H9 (cell line): Measurements from ENCODE around the gene KCNJ12. TPM values are rescaled to one million over a fixed set of nuclear protein-coding genes. Genes with fewer than 3 reads are reported as not detected.

ENCODE experiments used
- DNase-seq: peaks from one replicate; pipeline ENCODE4 v3.0.0-alpha.2; 2017
- H2AFZ ChIP-seq: one replicate; pipeline ENCODE4 v1.6.1; 2013; ENCODE audit warnings: mild to moderate bottlenecking, low read length, control low read depth, moderate library complexity
- H2AK5ac ChIP-seq: 2 replicates; pipeline ENCODE4 v1.6.1; 2013; ENCODE audit warnings: low read length, control low read depth, mixed read lengths; ENCODE audit not compliant: insufficient read length
- H2BK120ac ChIP-seq: one replicate; pipeline ENCODE4 v1.6.1; 2013; ENCODE audit warnings: low read depth, mild to moderate bottlenecking, low read length, control low read depth, inconsistent platforms; ENCODE audit not compliant: poor library complexity, severe bottlenecking
- H2BK12ac ChIP-seq: 2 replicates; pipeline ENCODE4 v1.6.1; 2013; ENCODE audit warnings: low read length, control low read depth, mixed read lengths, low read depth; ENCODE audit not compliant: insufficient read length
- H2BK15ac ChIP-seq: 2 replicates; pipeline ENCODE4 v1.6.1; 2013; ENCODE audit warnings: low read depth, low read length, control low read depth
- H2BK20ac ChIP-seq: one replicate; pipeline ENCODE4 v1.6.1; 2013; ENCODE audit warnings: low read depth, mild to moderate bottlenecking, low read length, control low read depth, inconsistent platforms; ENCODE audit not compliant: poor library complexity, severe bottlenecking
- H2BK5ac ChIP-seq: 2 replicates; pipeline ENCODE4 v1.6.1; 2013; ENCODE audit warnings: low read length, control low read depth, mixed read lengths; ENCODE audit not compliant: insufficient read length
- H3K14ac ChIP-seq: 2 replicates; pipeline ENCODE4 v1.6.1; 2013; ENCODE audit warnings: low read length, control low read depth; ENCODE audit not compliant: insufficient read depth
- H3K18ac ChIP-seq: 2 replicates; pipeline ENCODE4 v1.6.1; 2013; ENCODE audit warnings: low read depth, mild to moderate bottlenecking, mixed read lengths, low read length, control low read depth; ENCODE audit not compliant: insufficient read length
- H3K23ac ChIP-seq: 2 replicates; pipeline ENCODE4 v1.6.1; 2013; ENCODE audit warnings: low read length, control low read depth, mixed read lengths, low read depth; ENCODE audit not compliant: insufficient read length
- H3K23me2 ChIP-seq: 2 replicates; pipeline ENCODE4 v1.6.1; 2013; ENCODE audit warnings: low read depth, mild to moderate bottlenecking, mixed read lengths, low read length, control low read depth; ENCODE audit not compliant: insufficient read length, poor library complexity, severe bottlenecking
- H3K27ac ChIP-seq: 2 replicates; pipeline ENCODE4 v1.5.1; 2013; ENCODE audit warnings: low read length, control low read depth, mixed read lengths, low read depth; ENCODE audit not compliant: insufficient read length
- H3K27me3 ChIP-seq: 2 replicates; pipeline ENCODE4 v1.6.1; 2013; ENCODE audit warnings: low read length, control low read depth, inconsistent platforms; ENCODE audit not compliant: insufficient read depth
- H3K4ac ChIP-seq: 2 replicates; pipeline ENCODE4 v1.6.1; 2013; ENCODE audit warnings: low read depth, mild to moderate bottlenecking, control low read depth, inconsistent platforms, low read length, moderate library complexity
- H3K4me1 ChIP-seq: 2 replicates; pipeline ENCODE4 v1.6.1; 2013; ENCODE audit warnings: low read length, control low read depth, inconsistent platforms; ENCODE audit not compliant: insufficient read depth
- H3K4me2 ChIP-seq: 2 replicates; pipeline ENCODE4 v1.6.1; 2013; ENCODE audit warnings: low read length, control low read depth, mixed read lengths; ENCODE audit not compliant: insufficient read length, insufficient read depth
- H3K56ac ChIP-seq: 2 replicates; pipeline ENCODE4 v1.6.1; 2013; ENCODE audit warnings: low read depth, mild to moderate bottlenecking, mixed read lengths, low read length, control low read depth; ENCODE audit not compliant: insufficient read length
- H3K79me1 ChIP-seq: 2 replicates; pipeline ENCODE4 v1.6.1; 2013; ENCODE audit warnings: low read depth, mild to moderate bottlenecking, moderate library complexity, low read length, control low read depth, inconsistent platforms; ENCODE audit not compliant: insufficient read depth, poor library complexity, severe bottlenecking
- H3K79me2 ChIP-seq: 2 replicates; pipeline ENCODE4 v1.6.1; 2013; ENCODE audit warnings: low read length, control low read depth, inconsistent platforms; ENCODE audit not compliant: insufficient read depth
- H3K9ac ChIP-seq: 2 replicates; pipeline ENCODE4 v1.6.1; 2013; ENCODE audit warnings: low read length, control low read depth, mixed read lengths; ENCODE audit not compliant: insufficient read length; ENCODE audit errors: extremely low read depth
- H3K9me3 ChIP-seq: one replicate; pipeline ENCODE4 v1.6.1; 2013; ENCODE audit warnings: low read depth, low read length, inconsistent platforms; ENCODE audit not compliant: control insufficient read depth
- H3T11ph ChIP-seq: one replicate; pipeline ENCODE4 v1.6.1; 2013; ENCODE audit warnings: mild to moderate bottlenecking, low read length, control low read depth, inconsistent platforms
- H4K20me1 ChIP-seq: one replicate; pipeline ENCODE4 v1.6.1; 2013; ENCODE audit not compliant: control insufficient read depth, insufficient read length, insufficient read depth
- H4K5ac ChIP-seq: 2 replicates; pipeline ENCODE4 v1.6.1; 2013; ENCODE audit warnings: low read depth, mild to moderate bottlenecking, mixed read lengths, low read length, control low read depth; ENCODE audit not compliant: insufficient read length
- H4K8ac ChIP-seq: replicated peaks from 2 replicates; pipeline ENCODE4 v1.6.1; 2013; ENCODE audit warnings: low read length, control low read depth, mixed read lengths, low read depth; ENCODE audit not compliant: insufficient read length
- H4K91ac ChIP-seq: 2 replicates; pipeline ENCODE4 v1.6.1; 2013; ENCODE audit warnings: low read depth, mild to moderate bottlenecking, moderate library complexity, mixed read lengths, low read length, control low read depth; ENCODE audit not compliant: insufficient read length
- H3K27ac Mint-ChIP-seq, 3 experiments: 2 replicates in 2 of 3; 3 replicates in 1 of 3; pipeline ENCODE4 v1.8.0; 2020 to 2021; ENCODE audit warnings: mixed read lengths in 3 of 3, mild to moderate bottlenecking in 1 of 3, moderate library complexity in 1 of 3
- H3K27me3 Mint-ChIP-seq: 2 replicates; pipeline ENCODE4 v1.8.0; 2021; ENCODE audit warnings: low read depth, mild to moderate bottlenecking, moderate library complexity, mixed read lengths
- H3K36me3 Mint-ChIP-seq, 3 experiments: 2 replicates in 2 of 3; 3 replicates in 1 of 3; pipeline ENCODE4 v1.8.0; 2020 to 2021; ENCODE audit warnings: low read depth in 3 of 3, mixed read lengths in 3 of 3; ENCODE audit not compliant: insufficient read depth in 1 of 3
- H3K4me1 Mint-ChIP-seq, 2 experiments: 2 replicates each; pipeline ENCODE4 v1.8.0; 2020; ENCODE audit warnings: mixed read lengths in 2 of 2
- H3K4me3 Mint-ChIP-seq, 2 experiments: 2 replicates in 1 of 2; 3 replicates in 1 of 2; pipeline ENCODE4 v1.8.0; 2020 to 2021; ENCODE audit warnings: mild to moderate bottlenecking in 2 of 2, mixed read lengths in 2 of 2, moderate library complexity in 1 of 2
- H3K9me3 Mint-ChIP-seq, 2 experiments: 2 replicates in 1 of 2; 3 replicates in 1 of 2; pipeline ENCODE4 v1.8.0; 2020; ENCODE audit warnings: mild to moderate bottlenecking in 2 of 2, mixed read lengths in 2 of 2, moderate library complexity in 1 of 2
- WGBS: extraction: QIAGEN DNeasy Blood & Tissue Kit; methylation state at CpG from one replicate; pipeline ENCODE4 v1.1.7; 2013; ENCODE audit warnings: missing lambda C conversion rate, low lambda C conversion rate, mixed read lengths; ENCODE audit not compliant: insufficient read length; ENCODE audit errors: extremely low coverage; 5-methylcytosine and 5-hydroxymethylcytosine counted together
- total RNA-seq: library from RNA; stranded (reverse); gene quantifications from 2 replicates; pipeline ENCODE4 v1.2.1, GENCODE V29; 2021
- TF ChIP-seq, protein P1 (sequence below): fragments of 200-600 bp; sonication (generic); conservative IDR thresholded peaks from 3 replicates; pipeline ENCODE4 v1.8.0; 2021; ENCODE audit warnings: antibody characterized with exemption, mild to moderate bottlenecking

Gene KCNJ12
- total RNA-seq, 1 experiment from 2014 or later: 0.39 TPM

GRCh38 chr17:21358682-21359482 is 17.3 kb upstream of the KCNJ12 start:
- H3K9me3 Mint-ChIP-seq: no peaks in the 10 kb centered on the region; a peak in 1 of 5 replicates
- Histone ChIP-seq H3K79me1 (no peaks in the 10 kb centered on the region), H3K79me2 (no peaks in the 10 kb centered on the region), H4K5ac (no peak overlapping the region), H2AK5ac (no peak overlapping the region), H3K4me1 (no peaks in the 10 kb centered on the region; the same call in 1 of the 2 replicates), H2BK12ac (no peak overlapping the region), H3K9ac (no peak overlapping the region), H2AFZ (no peak overlapping the region), H3K56ac (no peak overlapping the region), H3K23ac (no peak overlapping the region), H3T11ph (no peak overlapping the region), H2BK5ac (no peak overlapping the region), H2BK15ac (no peak overlapping the region), H4K8ac (no peak overlapping the region), H3K18ac (no peak overlapping the region), H3K27ac (no peak overlapping the region), H2BK20ac (no peak overlapping the region), H3K14ac (no peak overlapping the region), H3K9me3 (no peaks in the 10 kb centered on the region), H2BK120ac (no peak overlapping the region), H4K20me1 (no peaks in the 10 kb centered on the region), H3K27me3 (no peaks in the 10 kb centered on the region), H3K4me2 (no peak overlapping the region), H4K91ac (no peak overlapping the region), H3K4ac (no peak overlapping the region), H3K23me2 (no peaks in the 10 kb centered on the region)
- DNase-seq: no peak
- H3K27ac Mint-ChIP-seq: peak overlapping the region in 1 of 3 experiments; percentile 81; a peak in 1 of 7 replicates
- H3K36me3 Mint-ChIP-seq: no peaks in the 10 kb centered on the region
- TF ChIP-seq, protein P1, sequence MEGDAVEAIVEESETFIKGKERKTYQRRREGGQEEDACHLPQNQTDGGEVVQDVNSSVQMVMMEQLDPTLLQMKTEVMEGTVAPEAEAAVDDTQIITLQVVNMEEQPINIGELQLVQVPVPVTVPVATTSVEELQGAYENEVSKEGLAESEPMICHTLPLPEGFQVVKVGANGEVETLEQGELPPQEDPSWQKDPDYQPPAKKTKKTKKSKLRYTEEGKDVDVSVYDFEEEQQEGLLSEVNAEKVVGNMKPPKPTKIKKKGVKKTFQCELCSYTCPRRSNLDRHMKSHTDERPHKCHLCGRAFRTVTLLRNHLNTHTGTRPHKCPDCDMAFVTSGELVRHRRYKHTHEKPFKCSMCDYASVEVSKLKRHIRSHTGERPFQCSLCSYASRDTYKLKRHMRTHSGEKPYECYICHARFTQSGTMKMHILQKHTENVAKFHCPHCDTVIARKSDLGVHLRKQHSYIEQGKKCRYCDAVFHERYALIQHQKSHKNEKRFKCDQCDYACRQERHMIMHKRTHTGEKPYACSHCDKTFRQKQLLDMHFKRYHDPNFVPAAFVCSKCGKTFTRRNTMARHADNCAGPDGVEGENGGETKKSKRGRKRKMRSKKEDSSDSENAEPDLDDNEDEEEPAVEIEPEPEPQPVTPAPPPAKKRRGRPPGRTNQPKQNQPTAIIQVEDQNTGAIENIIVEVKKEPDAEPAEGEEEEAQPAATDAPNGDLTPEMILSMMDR: no peak
- H3K4me3 Mint-ChIP-seq: peak overlapping the region in 1 of 2 experiments; percentile 39; a peak in 2 of 5 replicates
- peaks cover 23 to 28% of the 10 kb centered on the region in 2 experiments for H3K4me1 Mint-ChIP-seq
- no CpG with 5 or more reads among the region's 12 CpGs for WGBS
- H3K27me3 Mint-ChIP-seq: peaks cover 14% of the 10 kb centered on the region
